ENCODE data around the gene FXR1. TPM values are rescaled to one million over a fixed set of nuclear protein-coding genes. Genes with fewer than 3 reads are reported as not detected.

Gene FXR1
- total RNA-seq, 1 experiment from 2014 or later = 126 TPM

DNA sequence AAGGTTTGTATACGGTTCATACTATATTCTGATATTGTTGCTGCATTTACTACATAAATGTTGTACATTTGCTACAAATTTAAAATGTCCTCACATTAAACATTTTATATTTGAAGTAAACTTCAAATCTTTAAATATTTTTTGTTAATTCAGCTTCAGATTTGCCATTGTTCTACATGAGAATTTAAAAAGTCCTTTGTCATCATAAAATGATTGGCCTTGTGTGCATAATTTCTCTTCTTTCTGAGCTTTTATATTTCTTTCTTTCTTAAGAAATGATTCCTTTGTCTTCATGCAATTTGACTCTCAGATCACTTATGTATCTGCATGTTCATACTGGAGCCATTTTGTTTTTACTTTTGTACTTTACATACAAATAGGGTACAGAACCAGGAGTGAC is 49.1 kb downstream of the FXR1 start:
- no TSS peak for BruUV-seq (replicated peaks)
- H3K4me1 ChIP-seq = no peaks in the 10 kb centered on the region
- intact Hi-C loops (cut with micrococcal nuclease; ENCODE audit: unreplicated experiment) = no loop called here
- CTCF ChIA-PET = no interaction called here
- POLR2A ChIA-PET = no interaction called here
- no peak for DNase-seq
- no peaks in the 10 kb centered on the region for H3K9me3 ChIP-seq
- peaks cover 62% of the 10 kb centered on the region for H3K36me3 Mint-ChIP-seq (ENCODE audit: insufficient read depth, unreplicated experiment)
- no peaks in the 10 kb centered on the region for H3K27me3 ChIP-seq (replicated peaks; ENCODE audit: control insufficient read depth, insufficient read depth, low read length)
- H3K27ac Mint-ChIP-seq (ENCODE audit: unreplicated experiment) = no peak overlapping the region
- no peak overlapping the region for H3K4me3 Mint-ChIP-seq (ENCODE audit: unreplicated experiment)
- TF ChIP-seq, protein P1, sequence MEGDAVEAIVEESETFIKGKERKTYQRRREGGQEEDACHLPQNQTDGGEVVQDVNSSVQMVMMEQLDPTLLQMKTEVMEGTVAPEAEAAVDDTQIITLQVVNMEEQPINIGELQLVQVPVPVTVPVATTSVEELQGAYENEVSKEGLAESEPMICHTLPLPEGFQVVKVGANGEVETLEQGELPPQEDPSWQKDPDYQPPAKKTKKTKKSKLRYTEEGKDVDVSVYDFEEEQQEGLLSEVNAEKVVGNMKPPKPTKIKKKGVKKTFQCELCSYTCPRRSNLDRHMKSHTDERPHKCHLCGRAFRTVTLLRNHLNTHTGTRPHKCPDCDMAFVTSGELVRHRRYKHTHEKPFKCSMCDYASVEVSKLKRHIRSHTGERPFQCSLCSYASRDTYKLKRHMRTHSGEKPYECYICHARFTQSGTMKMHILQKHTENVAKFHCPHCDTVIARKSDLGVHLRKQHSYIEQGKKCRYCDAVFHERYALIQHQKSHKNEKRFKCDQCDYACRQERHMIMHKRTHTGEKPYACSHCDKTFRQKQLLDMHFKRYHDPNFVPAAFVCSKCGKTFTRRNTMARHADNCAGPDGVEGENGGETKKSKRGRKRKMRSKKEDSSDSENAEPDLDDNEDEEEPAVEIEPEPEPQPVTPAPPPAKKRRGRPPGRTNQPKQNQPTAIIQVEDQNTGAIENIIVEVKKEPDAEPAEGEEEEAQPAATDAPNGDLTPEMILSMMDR (IDR thresholded peaks at IDR 0.05; ENCODE audit: insufficient read depth in 1 of 2, low read depth in 1 of 2, low read length in 1 of 2, severe bottlenecking in 1 of 2, unreplicated experiment in 1 of 2) = no peak
- no peaks in the 10 kb centered on the region for H3K4me1 Mint-ChIP-seq (ENCODE audit: low read depth, unreplicated experiment)
- H3K36me3 ChIP-seq (ENCODE audit: control insufficient read depth, insufficient read depth, low read length) = no peaks in the 10 kb centered on the region; the same call in 1 of the 2 replicates
- H3K27me3 Mint-ChIP-seq (ENCODE audit: insufficient read depth, unreplicated experiment) = no peaks in the 10 kb centered on the region
- no peaks in the 10 kb centered on the region for H3K9me3 Mint-ChIP-seq (ENCODE audit: unreplicated experiment)
- H3K4me3 ChIP-seq (ENCODE audit: low read depth, low read length) = no peak overlapping the region

DNA sequence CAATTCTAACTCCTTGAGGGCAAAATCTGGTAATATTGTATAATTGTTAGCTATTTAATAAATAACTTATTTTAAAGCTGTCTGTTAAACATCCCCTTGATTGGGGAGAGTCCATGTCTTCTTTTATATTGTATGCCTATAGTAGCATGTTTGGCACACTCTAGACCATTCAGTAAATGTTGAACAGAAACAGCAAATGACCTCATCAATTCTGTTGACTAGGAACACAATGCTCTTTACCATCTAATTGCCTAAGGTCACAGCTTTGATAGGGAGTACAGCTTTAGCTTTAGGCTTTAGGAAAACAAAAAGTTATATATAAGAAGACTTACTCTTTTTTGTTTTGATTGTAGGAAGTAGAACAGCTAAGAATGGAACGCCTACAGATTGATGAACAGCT is 50.1 kb downstream of the FXR1 start:
- no peaks in the 10 kb centered on the region for H3K27me3 ChIP-seq (replicated peaks; ENCODE audit: control insufficient read depth, insufficient read depth, low read length)
- H3K36me3 Mint-ChIP-seq (ENCODE audit: insufficient read depth, unreplicated experiment) = peaks cover 60% of the 10 kb centered on the region
- ChIA-PET POLR2A (no interaction called here), CTCF (no interaction called here)
- no TSS peak for BruUV-seq (replicated peaks)
- H3K4me1 Mint-ChIP-seq (ENCODE audit: low read depth, unreplicated experiment) = no peaks in the 10 kb centered on the region
- H3K9me3 Mint-ChIP-seq (ENCODE audit: unreplicated experiment) = no peaks in the 10 kb centered on the region
- no peak for DNase-seq
- no peak overlapping the region for H3K4me3 Mint-ChIP-seq (ENCODE audit: unreplicated experiment)
- no peak overlapping the region for H3K4me3 ChIP-seq (ENCODE audit: low read depth, low read length)
- H3K27me3 Mint-ChIP-seq (ENCODE audit: insufficient read depth, unreplicated experiment) = no peaks in the 10 kb centered on the region
- no peaks in the 10 kb centered on the region for H3K9me3 ChIP-seq
- no peaks in the 10 kb centered on the region for H3K4me1 ChIP-seq
- TF ChIP-seq, protein P1 (IDR thresholded peaks at IDR 0.05; ENCODE audit: insufficient read depth in 1 of 2, low read depth in 1 of 2, low read length in 1 of 2, severe bottlenecking in 1 of 2, unreplicated experiment in 1 of 2) = no peak
- intact Hi-C loops (cut with micrococcal nuclease; ENCODE audit: unreplicated experiment) = no loop called here
- no peaks in the 10 kb centered on the region for H3K36me3 ChIP-seq (ENCODE audit: control insufficient read depth, insufficient read depth, low read length)
- H3K27ac Mint-ChIP-seq (ENCODE audit: unreplicated experiment) = no peak overlapping the region

DNA sequence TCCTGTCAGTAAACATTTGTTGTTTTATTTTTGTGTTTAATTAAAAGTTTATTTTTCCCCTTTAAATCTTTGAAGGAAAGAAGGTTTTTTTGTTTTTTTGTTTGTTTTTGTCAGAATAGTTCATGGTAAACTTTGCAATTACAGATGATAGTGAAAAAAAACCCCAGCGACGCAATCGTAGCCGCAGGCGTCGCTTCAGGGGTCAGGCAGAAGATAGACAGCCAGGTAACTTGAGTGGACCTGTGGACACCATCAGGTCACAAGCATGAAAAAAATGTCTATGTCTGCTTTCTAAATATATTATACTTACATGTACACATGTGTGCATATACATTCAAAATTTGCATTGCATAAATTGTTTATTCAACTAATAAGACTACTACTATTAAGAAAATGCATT is 58.5 kb downstream of the FXR1 start:
- Histone ChIP-seq H3K27me3 (replicated peaks; ENCODE audit: control insufficient read depth, insufficient read depth, low read length) (no peaks in the 10 kb centered on the region), H3K36me3 (ENCODE audit: control insufficient read depth, insufficient read depth, low read length) (no peaks in the 10 kb centered on the region), H3K4me1 (no peaks in the 10 kb centered on the region), H3K9me3 (no peaks in the 10 kb centered on the region), H3K4me3 (ENCODE audit: low read depth, low read length) (no peak overlapping the region)
- no TSS peak for BruUV-seq (replicated peaks)
- Mint-ChIP-seq H3K4me1 (ENCODE audit: low read depth, unreplicated experiment) (no peaks in the 10 kb centered on the region), H3K9me3 (ENCODE audit: unreplicated experiment) (no peaks in the 10 kb centered on the region), H3K4me3 (ENCODE audit: unreplicated experiment) (no peak overlapping the region), H3K27me3 (ENCODE audit: insufficient read depth, unreplicated experiment) (no peaks in the 10 kb centered on the region), H3K36me3 (ENCODE audit: insufficient read depth, unreplicated experiment) (peaks cover 46% of the 10 kb centered on the region), H3K27ac (ENCODE audit: unreplicated experiment) (no peak overlapping the region)
- ChIA-PET POLR2A (no interaction called here), CTCF (no interaction called here)
- DNase-seq = no peak
- intact Hi-C loops (cut with micrococcal nuclease; ENCODE audit: unreplicated experiment) = no loop called here
- TF ChIP-seq, protein P1 (IDR thresholded peaks at IDR 0.05; ENCODE audit: insufficient read depth in 1 of 2, low read depth in 1 of 2, low read length in 1 of 2, severe bottlenecking in 1 of 2, unreplicated experiment in 1 of 2) = no peak
